GM19438 (cell line): ENCODE data around the gene PIGN.
"Not testable (repeated sequence)": the region's sequence is repeated elsewhere in the genome, so short reads cannot be mapped to it uniquely, and the experiment has no call there.

Source experiments
- ATAC-seq: cut with Tn5 transposase; IDR thresholded peaks from one replicate; pipeline ENCODE4 v1.9.1; 2021; ENCODE audit warnings: low read depth; ENCODE audit not compliant: unreplicated experiment

The PIGN gene

DNA sequence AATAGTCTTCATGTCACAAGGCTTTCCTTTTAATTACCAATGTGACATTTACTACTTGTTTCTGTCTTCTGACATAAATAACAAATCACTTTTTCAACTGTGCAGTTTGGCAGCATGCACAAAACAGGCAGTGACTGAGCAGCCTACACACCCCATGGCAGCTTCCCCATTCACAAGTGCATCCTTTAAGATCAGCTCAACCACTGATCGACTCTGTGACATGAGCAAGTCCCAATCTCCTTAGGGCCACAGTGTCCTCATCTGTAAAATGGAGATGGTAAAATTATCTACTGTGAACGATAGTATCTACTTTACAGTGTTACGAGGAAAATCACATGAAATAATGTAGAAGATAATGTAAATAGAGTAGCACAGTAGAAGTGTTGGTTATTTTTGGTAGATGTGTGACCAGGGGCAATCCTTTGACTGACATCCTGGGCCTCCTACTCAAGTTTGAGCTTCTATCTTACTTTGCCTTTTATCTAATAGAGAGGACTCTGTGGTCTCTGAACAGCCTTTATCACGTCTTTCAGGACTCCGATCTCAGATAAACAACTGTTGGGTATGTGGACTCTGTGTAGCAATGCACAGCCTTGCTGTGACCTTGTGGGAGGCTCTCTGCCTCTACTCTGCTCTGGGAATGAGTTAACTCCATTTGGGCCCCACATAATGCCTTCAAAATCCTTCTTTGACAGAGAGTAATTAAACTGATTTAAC, 120.6 kb downstream of the PIGN start:
- no peak for ATAC-seq

DNA sequence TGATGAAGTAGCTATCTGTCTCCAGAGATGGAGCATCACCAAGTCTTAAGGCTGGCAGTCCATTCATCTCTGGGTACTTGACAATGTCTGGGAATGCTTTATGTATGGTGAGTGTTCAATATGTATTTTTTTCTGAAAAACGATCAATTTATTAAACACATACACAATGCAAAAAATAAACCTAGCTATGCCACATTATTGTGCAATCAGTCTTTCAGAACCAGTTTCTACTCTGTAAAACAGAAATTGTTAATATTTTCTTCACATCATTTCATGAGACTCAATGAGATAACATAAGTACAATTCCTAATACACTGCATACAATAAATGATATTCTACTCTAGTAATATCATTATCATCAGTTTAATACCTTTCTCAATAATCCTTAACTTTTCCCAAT, 122.5 kb downstream of the PIGN start:
- no peak for ATAC-seq

GRCh38 chr18:62061821-62062478, 124.9 kb downstream of the PIGN start:
- no peak for ATAC-seq

DNA sequence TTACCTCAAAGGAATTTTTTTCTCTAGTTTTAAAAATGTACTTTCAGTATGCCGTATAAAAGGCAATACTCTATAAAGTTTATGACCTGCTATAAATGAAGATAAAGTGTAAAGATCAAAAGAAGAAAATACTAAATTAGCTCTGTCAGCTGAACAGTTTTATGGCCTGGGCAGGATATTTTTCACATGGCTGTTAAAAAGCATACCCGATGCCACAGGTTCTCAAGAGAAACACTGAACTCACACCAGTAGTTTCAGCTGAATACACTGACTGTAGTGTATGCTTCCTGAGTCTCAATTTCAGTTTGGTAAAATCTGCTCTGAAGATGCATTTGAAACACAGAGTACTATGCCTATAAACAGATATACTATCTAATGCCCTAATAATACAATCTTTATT, 126.0 kb downstream of the PIGN start:
- no peak for ATAC-seq

DNA sequence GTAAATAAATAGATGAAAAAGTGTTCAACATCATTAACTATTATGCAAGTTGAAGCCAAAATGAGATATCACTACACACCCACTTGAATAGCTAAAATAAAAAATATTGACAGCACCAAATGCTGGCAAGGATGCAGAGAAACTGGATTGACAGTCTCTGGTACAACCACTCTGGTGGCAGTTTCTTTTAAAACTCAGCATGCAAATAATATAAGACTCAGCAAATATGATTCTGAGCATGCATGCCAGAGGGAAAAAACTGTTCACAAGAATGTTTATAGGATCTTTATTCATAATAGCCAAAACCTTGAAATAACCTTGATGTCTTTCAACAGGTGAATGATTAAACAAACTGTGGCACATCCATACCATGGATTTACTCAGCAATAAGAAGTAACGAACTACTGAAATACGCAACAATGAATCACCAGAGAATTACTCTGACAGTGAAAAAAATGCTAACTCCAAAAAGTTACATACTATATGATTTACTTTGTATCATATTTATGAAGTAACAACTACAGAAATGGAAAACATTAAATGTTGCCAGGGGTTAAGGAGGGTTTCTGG, 131.8 kb downstream of the PIGN start:
- ATAC-seq: no peak

DNA sequence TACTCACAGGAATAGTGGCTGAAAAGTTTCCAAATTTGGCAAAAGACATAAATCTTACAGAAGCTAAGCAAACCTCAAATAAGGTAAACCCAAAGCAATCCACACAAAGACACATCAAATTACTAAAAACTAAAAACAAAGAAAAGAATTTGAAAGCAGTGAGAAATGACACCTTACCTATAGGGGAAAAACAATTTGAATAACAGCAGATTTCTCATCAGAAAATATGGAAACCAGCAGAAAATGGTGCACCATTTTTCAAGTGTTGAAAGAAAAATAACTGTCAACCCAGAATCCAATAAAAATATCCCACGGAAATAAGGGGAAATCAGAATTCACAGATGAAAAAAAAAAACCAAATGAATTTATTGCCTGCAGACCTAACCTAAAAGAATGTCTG, 138.6 kb downstream of the PIGN start:
- no peak for ATAC-seq

DNA sequence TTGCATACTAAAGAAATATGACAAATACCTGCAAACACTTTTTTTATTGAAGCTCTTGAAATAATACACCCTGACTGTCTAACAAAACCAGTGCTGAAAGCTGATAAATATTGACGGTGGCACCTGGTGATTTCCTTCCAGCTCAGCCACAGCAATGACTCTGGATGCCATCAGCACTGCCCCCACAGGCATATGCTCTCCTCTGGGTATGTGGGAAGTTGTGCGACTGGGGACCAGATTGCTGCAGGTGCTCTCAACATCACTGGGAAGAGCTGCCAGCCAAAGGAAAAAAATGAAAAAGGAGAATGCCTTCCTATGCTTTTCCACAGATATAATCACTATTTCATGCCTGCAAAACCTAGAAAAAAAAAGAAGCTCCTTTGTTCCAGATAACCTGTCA, 141.5 kb downstream of the PIGN start:
- no peak for ATAC-seq

GRCh38 chr18:62044490-62045000, 142.3 kb downstream of the PIGN start:
- no peak for ATAC-seq

DNA sequence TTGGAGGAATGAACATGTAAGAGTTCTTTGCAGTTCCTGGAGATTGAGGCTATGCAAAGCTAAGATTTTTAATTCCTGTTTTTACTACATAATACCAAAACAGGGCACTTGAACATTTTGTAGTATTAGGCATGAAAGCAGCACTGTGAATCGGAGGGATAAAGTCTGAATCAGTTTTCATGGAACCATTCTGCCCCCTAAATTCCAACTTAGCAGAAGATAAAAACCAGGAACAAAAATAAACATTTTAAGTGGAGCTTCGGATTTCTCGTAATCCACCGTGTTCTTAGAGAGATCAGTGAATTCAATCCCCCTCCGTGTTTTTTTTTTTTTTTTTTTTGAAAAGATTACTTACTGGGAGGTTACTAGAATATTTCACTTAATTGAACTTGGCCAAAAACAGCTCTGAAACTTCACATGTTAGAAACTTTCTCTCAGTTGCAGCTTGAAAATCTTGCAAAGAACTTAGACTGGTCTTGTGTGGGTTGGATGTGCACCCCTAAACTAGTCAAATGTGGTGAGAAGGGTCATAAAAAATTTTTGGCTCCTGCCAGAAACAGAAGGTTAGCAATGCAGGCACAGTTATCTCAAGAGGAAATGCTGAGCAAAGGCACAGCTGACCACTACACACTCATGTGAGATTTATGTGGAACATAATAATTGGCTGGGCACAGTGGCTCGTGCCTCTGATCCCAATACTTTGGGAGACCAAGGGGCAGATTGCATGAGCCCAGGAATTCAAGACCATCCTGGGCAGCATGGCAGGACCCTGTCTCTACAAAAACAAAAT, 148.7 kb downstream of the PIGN start:
- no peak for ATAC-seq

DNA sequence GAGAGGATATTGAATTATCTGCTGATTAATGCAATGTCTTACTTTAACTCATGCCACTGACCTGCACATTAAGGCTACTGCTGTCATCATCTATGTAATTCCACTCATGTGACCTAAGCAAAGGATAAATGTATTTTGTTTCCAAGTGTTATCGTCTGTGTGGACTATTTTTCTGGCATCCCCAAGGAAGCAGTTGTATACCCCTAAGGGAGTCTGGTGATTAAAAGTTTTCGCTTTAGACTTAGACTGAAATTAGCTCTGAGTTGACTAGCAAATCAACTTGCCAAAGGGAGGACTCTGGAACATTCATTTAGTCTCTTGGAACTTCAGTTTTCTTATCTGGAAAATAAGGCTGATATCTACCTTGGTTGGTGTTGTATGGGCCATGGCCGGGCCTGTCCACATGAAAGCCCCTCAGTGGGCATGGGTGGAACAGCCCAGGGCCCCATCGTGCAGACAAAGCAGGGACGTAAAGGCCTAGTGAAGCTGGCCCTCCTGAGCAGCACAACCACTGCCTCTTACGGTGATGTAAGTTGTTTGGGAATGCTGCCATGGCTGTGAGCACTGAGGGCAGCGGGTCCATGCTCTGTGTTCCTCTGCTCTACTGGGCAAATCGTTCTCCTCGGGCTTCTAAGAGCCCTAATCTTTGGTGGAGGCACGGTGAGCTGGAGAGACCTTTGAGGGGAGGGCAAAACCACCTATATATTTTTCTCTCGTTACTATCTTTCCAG, 149.7 kb downstream of the PIGN start:
- no peak for ATAC-seq

DNA sequence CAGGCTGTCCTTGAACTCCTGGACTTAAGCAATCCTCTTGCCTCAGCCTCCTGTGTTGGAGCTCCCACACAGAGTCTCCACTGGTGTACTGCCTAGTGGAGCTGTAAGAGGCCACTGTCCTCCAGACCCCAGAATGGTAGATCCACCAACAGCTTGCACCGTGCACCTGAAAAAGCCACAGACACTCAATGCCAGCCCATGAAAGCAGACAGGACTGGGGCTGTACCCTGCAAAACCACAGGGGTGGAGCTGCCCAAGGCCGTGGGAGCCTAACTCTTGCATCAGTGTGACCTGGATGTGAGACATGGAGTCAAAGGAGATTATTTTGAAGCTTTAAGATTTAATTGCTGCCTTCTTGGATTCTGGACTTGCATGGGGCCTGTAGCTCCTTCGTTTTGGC, 152.6 kb downstream of the PIGN start:
- ATAC-seq: not testable (repeated sequence)

GRCh38 chr18:62033756-62034155, 153.1 kb downstream of the PIGN start:
- no peak for ATAC-seq

GRCh38 chr18:62033207-62033606, 153.6 kb downstream of the PIGN start:
- no peak for ATAC-seq

GRCh38 chr18:62030091-62030985, 156.5 kb downstream of the PIGN start:
- ATAC-seq: no peak

DNA sequence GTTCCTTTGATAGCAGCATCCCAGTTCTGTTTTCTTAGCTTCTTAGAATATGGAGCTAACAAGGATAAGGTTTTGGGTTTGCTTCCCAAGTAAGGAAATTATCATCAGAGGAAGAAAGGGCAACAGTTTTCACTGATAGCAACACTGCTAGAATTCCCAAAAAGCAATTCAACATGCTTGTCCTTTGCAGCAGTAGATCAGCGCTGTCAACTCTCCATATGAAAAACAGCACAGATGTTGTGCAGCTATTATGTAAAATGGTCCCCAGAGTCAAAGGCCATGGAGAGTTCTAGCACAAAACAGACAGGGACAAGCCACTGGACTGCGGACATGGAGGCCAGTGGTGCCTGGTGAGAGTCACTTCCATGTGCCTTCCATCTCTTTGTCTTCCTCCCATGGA, 158.1 kb downstream of the PIGN start:
- ATAC-seq: no peak

GRCh38 chr18:62027914-62028520, 158.8 kb downstream of the PIGN start:
- no peak for ATAC-seq

DNA sequence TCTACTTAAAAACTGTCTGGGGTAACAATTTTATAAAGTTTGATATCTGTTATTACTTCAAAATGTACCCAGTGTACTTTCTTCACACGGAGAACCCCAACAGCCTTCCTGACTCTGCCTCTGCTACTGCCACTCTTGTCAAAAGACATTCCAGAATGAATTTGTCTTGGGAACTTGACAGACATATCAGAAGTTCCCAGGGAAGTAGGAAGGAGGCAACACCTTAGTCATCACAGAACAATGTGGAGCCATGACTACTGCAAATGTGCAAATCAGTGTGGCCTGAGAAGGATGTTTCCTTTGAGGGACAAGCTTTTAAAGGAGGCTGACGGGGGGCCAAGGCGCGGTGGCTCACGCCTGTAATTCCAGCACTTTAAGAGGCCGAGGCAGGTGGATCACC, 160.3 kb downstream of the PIGN start:
- no peak for ATAC-seq

DNA sequence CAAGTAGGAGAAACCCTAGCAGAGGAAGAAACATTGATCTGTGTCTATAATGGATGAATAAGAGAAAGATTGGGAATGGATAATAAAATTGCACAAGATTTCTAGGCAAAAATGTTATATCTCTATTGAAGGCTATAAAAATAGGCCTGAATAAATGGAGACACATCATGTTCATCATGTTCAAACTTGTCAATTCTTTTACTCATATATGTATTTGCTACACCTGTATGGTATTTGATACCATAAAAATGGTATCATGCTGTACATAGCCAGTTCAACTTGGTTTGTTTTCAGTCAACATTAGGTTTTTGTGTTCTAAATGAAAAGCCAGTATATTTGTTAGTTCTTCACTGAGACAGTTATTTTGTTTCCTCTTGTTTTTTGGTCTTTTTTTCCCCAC, 161.9 kb downstream of the PIGN start:
- no peak for ATAC-seq

GRCh38 chr18:62023536-62023935, 163.3 kb downstream of the PIGN start:
- ATAC-seq: no peak
